K562 (cell line): ENCODE data around the gene SGK1. TPM values are rescaled to one million over a fixed set of nuclear protein-coding genes. Genes with fewer than 3 reads are reported as not detected.

Experiments
- ATAC-seq: fragments of 200-7000 bp; cut with Tn5 transposase; 3 replicates; pipeline ENCODE4 v1.9.1; 2020; ENCODE audit warnings: moderate library complexity
- BruUV-seq: library from RNA; stranded (reverse); fragments of 400-500 nt; replicated peaks from 2 replicates; lab custom pipeline; 2021; lab: Mats Ljungman, UMichigan
- CTCF ChIA-PET: fragments of 300-600 bp; formaldehyde crosslinking; extraction: SDS; loops from one replicate; lab custom pipeline; 2021; ENCODE audit warnings: low intra/inter-chr PET ratio; lab: Yijun Ruan, JAX
- POLR2A ChIA-PET: fragments of 300-600, 350-650 bp; sonication (Branson Sonifier 250); formaldehyde crosslinking; extraction: SDS; loops from one replicate; lab custom pipeline; 2021; ENCODE audit warnings: antibody characterized with exemption, inconsistent platforms; lab: Yijun Ruan, JAX
- DNase-seq, 4 experiments: peaks; one replicate each; pipeline versions ENCODE4 v3.0.0 to v3.0.0-alpha.2; 2011 to 2018; ENCODE audit warnings: low spot score in 3 of 4, mixed read lengths in 3 of 4; ENCODE audit errors: extremely low read depth in 1 of 4
- FAIRE-seq: peaks from 2 replicates; lab custom pipeline; 2011; peaks lifted over from hg19 to GRCh38; lab: Jason Lieb, UNC
- H2AFZ ChIP-seq: 2 replicates; pipeline ENCODE4 v1.6.0; 2011; ENCODE audit warnings: low read depth, low read length, control low read depth, inconsistent platforms
- H3K27ac ChIP-seq: fragments of 200-600 bp; 3 replicates; pipeline ENCODE4 v1.8.0; 2011; ENCODE audit warnings: low read depth, mild to moderate bottlenecking, control low read depth, inconsistent platforms, low read length, moderate library complexity, mixed read lengths; ENCODE audit errors: extremely low read depth
- H3K27me3 ChIP-seq, 2 experiments: fragments of 300-600 bp in 1 of 2; 2 replicates in 1 of 2; 3 replicates in 1 of 2; pipeline versions ENCODE4 v1.6.0 to v1.8.0; 2011; ENCODE audit warnings: inconsistent platforms in 2 of 2, low read length in 2 of 2, mild to moderate bottlenecking in 1 of 2, mixed read lengths in 1 of 2, moderate library complexity in 1 of 2; ENCODE audit not compliant: control insufficient read depth in 2 of 2, insufficient read depth in 2 of 2
- H3K36me3 ChIP-seq: fragments of 300-600 bp; 3 replicates; pipeline ENCODE4 v1.8.0; 2011; ENCODE audit warnings: mild to moderate bottlenecking, low read length, inconsistent platforms; ENCODE audit not compliant: control insufficient read depth, insufficient read depth
- H3K4me1 ChIP-seq, 2 experiments: fragments of 200-600 bp in 1 of 2; replicated peaks in 1 of 2; 2 replicates in 1 of 2; 3 replicates in 1 of 2; pipeline versions ENCODE4 v1.5.1 to v1.8.0; 2011; ENCODE audit warnings: inconsistent platforms in 2 of 2, low read length in 2 of 2, mild to moderate bottlenecking in 1 of 2, mixed read lengths in 1 of 2, moderate library complexity in 1 of 2; ENCODE audit not compliant: control insufficient read depth in 2 of 2, insufficient read depth in 2 of 2
- H3K4me2 ChIP-seq: 2 replicates; pipeline ENCODE4 v1.6.1; 2011; ENCODE audit warnings: low read length, control low read depth, inconsistent platforms, mixed read lengths; ENCODE audit not compliant: insufficient read depth
- H3K4me3 ChIP-seq: fragments of 200-600 bp; sonication (generic), shearing (Covaris generic); 2 replicates; pipeline ENCODE4 v1.5.1; 2016; ENCODE audit warnings: control low read depth, inconsistent platforms
- H3K79me2 ChIP-seq: fragments of 200-600 bp; 3 replicates; pipeline ENCODE4 v1.8.0; 2011; ENCODE audit warnings: low read length, inconsistent platforms; ENCODE audit not compliant: control insufficient read depth, insufficient read depth
- H3K9ac ChIP-seq, 2 experiments: 2 replicates each; pipeline versions ENCODE4 v1.6.0 to v1.6.1; 2011; ENCODE audit warnings: low read depth in 2 of 2, low read length in 2 of 2, control low read depth in 1 of 2, inconsistent platforms in 1 of 2, mild to moderate bottlenecking in 1 of 2, mixed read lengths in 1 of 2; ENCODE audit not compliant: insufficient read depth in 1 of 2
- H3K9me1 ChIP-seq: one replicate; pipeline ENCODE4 v1.6.0; 2011; ENCODE audit warnings: inconsistent platforms, mild to moderate bottlenecking, low read length, moderate library complexity; ENCODE audit not compliant: control insufficient read depth, insufficient read depth
- H3K9me3 ChIP-seq: replicated peaks from 2 replicates; pipeline ENCODE4 v1.5.1; 2011; ENCODE audit warnings: low read depth, low read length, inconsistent platforms; ENCODE audit not compliant: control insufficient read depth, insufficient read depth
- H4K20me1 ChIP-seq: replicated peaks from 2 replicates; pipeline ENCODE4 v1.6.1; 2011; ENCODE audit warnings: low read length, inconsistent platforms, mixed read lengths; ENCODE audit not compliant: control insufficient read depth, insufficient read depth
- CBFB ChIP-seq: sonication (generic); formaldehyde crosslinking; IDR thresholded peaks from 2 replicates; pipeline ENCODE4 v1.4.0; 2020; ENCODE audit warnings: mild to moderate bottlenecking, missing genetic modification reagents
- CHD1 ChIP-seq: fragments of 200-600 bp; sonication (generic); IDR thresholded peaks from one replicate; pipeline ENCODE4 v1.6.1; 2012; ENCODE audit warnings: mild to moderate bottlenecking, moderate library complexity, low read length, inconsistent platforms
- CREBBP ChIP-seq: IDR thresholded peaks from one replicate; pipeline ENCODE4 v1.6.1; 2012; ENCODE audit warnings: low read depth, mild to moderate bottlenecking, control low read depth, inconsistent platforms, low read length
- DPF2 ChIP-seq: fragments of 450-650 bp; IDR thresholded peaks from 2 replicates; pipeline ENCODE4 v1.6.1; 2016
- ETS2 ChIP-seq: IDR thresholded peaks from 2 replicates; pipeline ENCODE4 v1.6.1; 2016; ENCODE audit warnings: borderline replicate concordance, missing genetic modification characterization, mild to moderate bottlenecking, moderate library complexity, missing compliant biosample characterization; ENCODE audit not compliant: poor library complexity, severe bottlenecking
- FOXP1 ChIP-seq: sonication (generic); formaldehyde crosslinking; IDR thresholded peaks from 2 replicates; pipeline ENCODE4 v1.8.0; 2022; ENCODE audit warnings: mild to moderate bottlenecking, missing genetic modification reagents
- KHSRP ChIP-seq: fragments of 450-650 bp; IDR thresholded peaks from 2 replicates; pipeline ENCODE4 v1.6.1; 2017
- NFATC3 ChIP-seq: fragments of 450-650 bp; IDR thresholded peaks from 2 replicates; pipeline ENCODE4 v1.6.1; 2017; ENCODE audit warnings: mild to moderate bottlenecking
- POU5F1 ChIP-seq: fragments of 150-350 bp; IDR thresholded peaks from 2 replicates; pipeline ENCODE4 v1.6.1; 2014; ENCODE audit warnings: borderline replicate concordance, low read length, low read depth, mild to moderate bottlenecking; ENCODE audit not compliant: partially characterized antibody
- TAF7 ChIP-seq: fragments of 450-650 bp; IDR thresholded peaks from 2 replicates; pipeline ENCODE4 v1.6.1; 2016; ENCODE audit warnings: missing genetic modification characterization, missing compliant biosample characterization
- ZBTB7A ChIP-seq: IDR thresholded peaks from 2 replicates; pipeline ENCODE4 v1.6.1; 2011; ENCODE audit warnings: low read depth, mild to moderate bottlenecking, low read length, moderate library complexity, borderline replicate concordance; ENCODE audit not compliant: control insufficient read depth
- ZNF354B ChIP-seq: fragments of 250-450 bp; sonication (Bioruptor Pico); IDR thresholded peaks from 2 replicates; pipeline ENCODE4 v1.4.0; 2020
- ZNF445 ChIP-seq: fragments of 250-450 bp; sonication (Bioruptor Pico); IDR thresholded peaks from 2 replicates; pipeline ENCODE4 v1.4.0; 2020; ENCODE audit warnings: low read depth, mild to moderate bottlenecking, moderate library complexity
- ZNF449 ChIP-seq: fragments of 250-450 bp; sonication (Bioruptor Pico); IDR thresholded peaks from 2 replicates; pipeline ENCODE4 v1.8.0; 2022; ENCODE audit warnings: moderate library complexity, mild to moderate bottlenecking, inconsistent platforms
- ZNF766 ChIP-seq: fragments of 200-800 bp; sonication (Bioruptor generic); conservative IDR thresholded peaks from 2 replicates; pipeline ENCODE4 v1.6.1; 2016; ENCODE audit warnings: missing genetic modification characterization, missing compliant biosample characterization
- WGBS: fragments of 100-300 bp; shearing (Covaris generic); methylation state at CpG from one replicate; pipeline ENCODE4 v1.1.6; 2016; ENCODE audit warnings: low coverage, mixed read lengths; ENCODE audit not compliant: insufficient coverage; ENCODE audit errors: missing lambda C conversion rate; 5-methylcytosine and 5-hydroxymethylcytosine counted together
- in situ Hi-C: fragments of 300-500 bp; cut with MboI; formaldehyde crosslinking; loops from 4 replicates; pipeline ENCODE4 v1.15.0; 2018; ENCODE audit warnings: inconsistent platforms, mixed read lengths
- intact Hi-C: fragments of 100-400 bp; cut with micrococcal nuclease; formaldehyde crosslinking; loops from 2 replicates; pipeline ENCODE4 v1.14.2; 2022
- polyA plus RNA-seq, 8 experiments: library from polyadenylated mRNA; depleted of rRNA in 4 of 8; stranded (reverse) in 5 of 8; unstranded in 3 of 8; fragments of >200 nt; fragmentation: Nextera tagmentation in 2 of 8; fragmentation: Illumina TruSeq in 1 of 8; extraction: Ambion mirVana in 2 of 8; extraction: Trizol in 1 of 8; gene quantifications; 2 replicates each; pipeline versions ENCODE4 v1.2.1 to v1.2.3, GENCODE V29; 2011 to 2014; ENCODE audit warnings: inconsistent platforms in 1 of 8, missing spikeins in 1 of 8
- total RNA-seq, 7 experiments: library from RNA; depleted of rRNA in 6 of 7; stranded (reverse); fragments of >200 nt in 6 of 7; fragmentation: Illumina TruSeq in 2 of 7; extraction: Trizol in 2 of 7; gene quantifications; 2 replicates each; pipeline versions ENCODE4 v1.2.1 to v1.2.3, GENCODE V29; 2011 to 2021; ENCODE audit warnings: low replicate concordance in 1 of 7
- TF ChIP-seq, protein P1 (sequence below): fragments of 250-450 bp; sonication (Bioruptor Pico); IDR thresholded peaks from 2 replicates; pipeline ENCODE4 v1.5.0; 2022; ENCODE audit warnings: mild to moderate bottlenecking
- TF ChIP-seq, protein P2 (sequence below): fragments of 450-650 bp; IDR thresholded peaks from 2 replicates; pipeline ENCODE4 v1.7.0; 2016; ENCODE audit warnings: borderline replicate concordance

Gene SGK1
- total and polyA plus RNA-seq, 9 of the 15 experiments (the other 6 are each of a cell fraction or from before 2014, with no cell fraction given) = 3.5 to 7.2 (median 3.9) TPM

GRCh38 chr6:134195164-134195906 is 122.6 kb downstream of the SGK1 start:
- H2AFZ ChIP-seq = peak overlapping the region; percentile 67
- DNase-seq (peak; percentile 22 to 84 (median 48)), ATAC-seq (peak; percentile 75), FAIRE-seq (peak; percentile 87)
- H3K9ac ChIP-seq = peak overlapping the region in 1 of 2 experiments; percentile 59; a peak in 2 of 4 replicates
- intact Hi-C loops = loop anchor here (1.0 to 5.0 kb wide), 3 partner anchors 17 to 97 kb away; no protein-coding TSS in a partner anchor
- no peak overlapping the region for H3K4me3 ChIP-seq
- CTCF ChIA-PET = no interaction called here
- no peaks in the 10 kb centered on the region for H3K27me3 ChIP-seq
- no peaks in the 10 kb centered on the region for H3K9me3 ChIP-seq
- BruUV-seq = no TSS peak
- WGBS = 2% methylated on average over 3 of the region's 3 CpGs
- H3K9me1 ChIP-seq = no peaks in the 10 kb centered on the region
- H3K36me3 ChIP-seq = no peaks in the 10 kb centered on the region
- H3K27ac ChIP-seq = peak overlapping the region; percentile 82
- peaks cover 30 to 45% of the 10 kb centered on the region in 2 experiments for H3K4me1 ChIP-seq
- H4K20me1 ChIP-seq = no peaks in the 10 kb centered on the region
- no peaks in the 10 kb centered on the region for H3K79me2 ChIP-seq
- H3K4me2 ChIP-seq = peak overlapping the region; percentile 59; the same call in 1 of the 2 replicates
- POLR2A ChIA-PET = interaction anchor here (0.6 to 1.6 kb wide), 9 partner anchors 9 to 769 kb away, joined by 3 to 8 read pairs (median 3); no protein-coding TSS in a partner anchor
- in situ Hi-C loops = no loop called here
- TF ChIP-seq CREBBP = no peak
- 0 out of 2 replicates have a peak, but pooled peaks have one; percentile 26 for TF ChIP-seq KHSRP
- TF ChIP-seq POU5F1 = no peak
- peak; percentile 42 for TF ChIP-seq NFATC3
- no peak for TF ChIP-seq TAF7 (tag)
- TF ChIP-seq CHD1 = no peak
- TF ChIP-seq, protein P1, sequence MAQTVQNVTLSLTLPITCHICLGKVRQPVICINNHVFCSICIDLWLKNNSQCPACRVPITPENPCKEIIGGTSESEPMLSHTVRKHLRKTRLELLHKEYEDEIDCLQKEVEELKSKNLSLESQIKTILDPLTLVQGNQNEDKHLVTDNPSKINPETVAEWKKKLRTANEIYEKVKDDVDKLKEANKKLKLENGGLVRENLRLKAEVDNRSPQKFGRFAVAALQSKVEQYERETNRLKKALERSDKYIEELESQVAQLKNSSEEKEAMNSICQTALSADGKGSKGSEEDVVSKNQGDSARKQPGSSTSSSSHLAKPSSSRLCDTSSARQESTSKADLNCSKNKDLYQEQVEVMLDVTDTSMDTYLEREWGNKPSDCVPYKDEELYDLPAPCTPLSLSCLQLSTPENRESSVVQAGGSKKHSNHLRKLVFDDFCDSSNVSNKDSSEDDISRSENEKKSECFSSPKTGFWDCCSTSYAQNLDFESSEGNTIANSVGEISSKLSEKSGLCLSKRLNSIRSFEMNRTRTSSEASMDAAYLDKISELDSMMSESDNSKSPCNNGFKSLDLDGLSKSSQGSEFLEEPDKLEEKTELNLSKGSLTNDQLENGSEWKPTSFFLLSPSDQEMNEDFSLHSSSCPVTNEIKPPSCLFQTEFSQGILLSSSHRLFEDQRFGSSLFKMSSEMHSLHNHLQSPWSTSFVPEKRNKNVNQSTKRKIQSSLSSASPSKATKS (CRISPR knock-in tag) = 0 out of 2 replicates have a peak, but pooled peaks have one; percentile 26
- TF ChIP-seq, protein P2, sequence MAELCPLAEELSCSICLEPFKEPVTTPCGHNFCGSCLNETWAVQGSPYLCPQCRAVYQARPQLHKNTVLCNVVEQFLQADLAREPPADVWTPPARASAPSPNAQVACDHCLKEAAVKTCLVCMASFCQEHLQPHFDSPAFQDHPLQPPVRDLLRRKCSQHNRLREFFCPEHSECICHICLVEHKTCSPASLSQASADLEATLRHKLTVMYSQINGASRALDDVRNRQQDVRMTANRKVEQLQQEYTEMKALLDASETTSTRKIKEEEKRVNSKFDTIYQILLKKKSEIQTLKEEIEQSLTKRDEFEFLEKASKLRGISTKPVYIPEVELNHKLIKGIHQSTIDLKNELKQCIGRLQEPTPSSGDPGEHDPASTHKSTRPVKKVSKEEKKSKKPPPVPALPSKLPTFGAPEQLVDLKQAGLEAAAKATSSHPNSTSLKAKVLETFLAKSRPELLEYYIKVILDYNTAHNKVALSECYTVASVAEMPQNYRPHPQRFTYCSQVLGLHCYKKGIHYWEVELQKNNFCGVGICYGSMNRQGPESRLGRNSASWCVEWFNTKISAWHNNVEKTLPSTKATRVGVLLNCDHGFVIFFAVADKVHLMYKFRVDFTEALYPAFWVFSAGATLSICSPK = no peak
- TF ChIP-seq ZNF445 (CRISPR knock-in tag) = no peak
- TF ChIP-seq ZNF766 (CRISPR knock-in tag) = peak; percentile 57
- peak; percentile 98 for TF ChIP-seq DPF2
- TF ChIP-seq ETS2 = no peak
- TF ChIP-seq CBFB (CRISPR knock-in tag) = no peak
- no peak for TF ChIP-seq ZNF354B
- no peak for TF ChIP-seq ZBTB7A
- TF ChIP-seq FOXP1 = no peak
- TF ChIP-seq ZNF449 (CRISPR knock-in tag) = no peak
